A549 treated with dexamethasone at 1 μM for 4 hours (cell line): ENCODE results near the gene PIK3CG. TPM values are rescaled to one million over a fixed set of nuclear protein-coding genes. Genes with fewer than 3 reads are reported as not detected.

Source experiments
- total RNA-seq: library from RNA; stranded (reverse); fragments of 200-300 nt; extraction: Qiagen RNA extraction; gene quantifications from 5 replicates; pipeline ENCODE4 v1.2.3, GENCODE V29; 2022

PIK3CG gene
- total RNA-seq = not detected in 5 replicates

DNA sequence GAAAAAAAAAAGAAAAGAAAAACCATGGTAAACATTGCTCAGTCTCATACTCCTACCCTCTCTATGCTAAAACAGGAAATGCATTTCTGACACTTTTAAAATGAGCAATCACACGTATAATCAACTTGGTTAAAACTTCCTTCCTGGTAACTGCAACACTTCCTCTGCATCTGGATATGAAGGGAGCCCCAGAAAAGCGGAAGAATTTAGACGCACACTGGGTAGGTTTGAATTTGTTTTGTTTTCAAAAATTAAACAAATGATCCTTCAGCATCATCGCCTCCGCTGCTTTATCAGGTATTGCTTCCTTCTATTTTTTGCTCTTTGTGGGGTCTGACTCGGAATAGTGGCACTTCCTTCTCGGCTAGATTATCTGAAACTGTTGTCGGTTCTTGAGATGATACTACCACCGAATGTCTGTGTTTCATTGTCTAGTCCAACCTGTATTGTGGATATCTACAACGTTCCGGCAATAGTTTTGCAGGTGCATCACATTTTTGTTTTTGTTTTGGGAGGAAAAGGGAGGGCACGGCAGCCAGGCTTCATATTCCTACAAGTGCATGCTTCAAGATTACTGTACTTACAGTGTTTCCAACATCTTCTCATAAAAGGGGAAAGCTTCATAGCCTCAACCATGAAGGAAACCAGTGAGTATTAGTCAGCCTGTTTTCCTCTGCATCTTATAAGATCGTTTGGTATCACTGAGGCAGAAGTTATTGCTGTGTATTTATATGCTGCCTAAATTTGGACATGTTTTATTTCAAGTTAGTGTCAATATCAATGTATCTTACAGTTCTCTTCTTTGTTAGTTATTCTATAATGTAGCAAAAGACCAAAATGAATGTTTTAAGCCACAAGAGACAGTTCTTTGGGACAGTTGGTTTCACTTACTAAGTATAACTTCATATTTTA, at the start of gene PIK3CG:
PIK3CG (plus strand) TSS at position 153 of the 912 bp plus-strand sequence. CDS start 2,280 bp downstream, outside the sequence.

Other genes with a start within 250 kb of the PIK3CG start
- gene CCDC71L, start 204.1 kb upstream of the PIK3CG start, total RNA-seq = 8.7 to 12.6 TPM (median 10.9 TPM) in 5 replicates
- gene PRKAR2B, start 179.4 kb downstream of the PIK3CG start, total RNA-seq = 2.4 to 2.8 TPM (median 2.7 TPM) in 5 replicates